Measurements from ENCODE around the gene CCNE1. TPM values are rescaled to one million over a fixed set of nuclear protein-coding genes. Genes with fewer than 3 reads are reported as not detected.

CCNE1 gene
- total and polyA plus RNA-seq, 10 of the 15 experiments (the other 5 are each of a cell fraction or from before 2014, with no cell fraction given), result 6.3 to 44.2 (median 35.8) TPM

DNA sequence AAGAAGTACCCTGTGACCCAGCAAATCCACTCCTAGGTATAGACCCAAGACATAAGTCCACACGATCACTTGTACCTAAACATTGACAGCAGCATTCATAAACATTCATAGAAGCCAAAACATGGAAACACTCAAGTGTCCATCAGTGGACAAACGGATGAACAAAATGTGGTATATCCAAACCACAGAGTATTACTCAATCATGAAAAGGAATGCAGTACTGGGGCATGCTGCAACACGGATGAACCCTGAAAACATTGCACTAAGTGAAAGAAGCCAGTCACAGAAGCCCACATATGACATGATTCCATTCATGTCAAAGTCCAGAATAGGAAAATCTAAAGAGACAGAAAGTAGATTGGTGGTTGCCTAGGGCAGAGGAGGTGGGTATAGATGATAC is 22.8 kb upstream of the CCNE1 start (continued):
- TF ChIP-seq, protein P1, sequence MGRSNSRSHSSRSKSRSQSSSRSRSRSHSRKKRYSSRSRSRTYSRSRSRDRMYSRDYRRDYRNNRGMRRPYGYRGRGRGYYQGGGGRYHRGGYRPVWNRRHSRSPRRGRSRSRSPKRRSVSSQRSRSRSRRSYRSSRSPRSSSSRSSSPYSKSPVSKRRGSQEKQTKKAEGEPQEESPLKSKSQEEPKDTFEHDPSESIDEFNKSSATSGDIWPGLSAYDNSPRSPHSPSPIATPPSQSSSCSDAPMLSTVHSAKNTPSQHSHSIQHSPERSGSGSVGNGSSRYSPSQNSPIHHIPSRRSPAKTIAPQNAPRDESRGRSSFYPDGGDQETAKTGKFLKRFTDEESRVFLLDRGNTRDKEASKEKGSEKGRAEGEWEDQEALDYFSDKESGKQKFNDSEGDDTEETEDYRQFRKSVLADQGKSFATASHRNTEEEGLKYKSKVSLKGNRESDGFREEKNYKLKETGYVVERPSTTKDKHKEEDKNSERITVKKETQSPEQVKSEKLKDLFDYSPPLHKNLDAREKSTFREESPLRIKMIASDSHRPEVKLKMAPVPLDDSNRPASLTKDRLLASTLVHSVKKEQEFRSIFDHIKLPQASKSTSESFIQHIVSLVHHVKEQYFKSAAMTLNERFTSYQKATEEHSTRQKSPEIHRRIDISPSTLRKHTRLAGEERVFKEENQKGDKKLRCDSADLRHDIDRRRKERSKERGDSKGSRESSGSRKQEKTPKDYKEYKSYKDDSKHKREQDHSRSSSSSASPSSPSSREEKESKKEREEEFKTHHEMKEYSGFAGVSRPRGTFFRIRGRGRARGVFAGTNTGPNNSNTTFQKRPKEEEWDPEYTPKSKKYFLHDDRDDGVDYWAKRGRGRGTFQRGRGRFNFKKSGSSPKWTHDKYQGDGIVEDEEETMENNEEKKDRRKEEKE (IDR thresholded peaks at IDR 0.05), result no peak
- no peak for TF ChIP-seq SRF (IDR thresholded peaks at IDR 0.05; ENCODE audit: low read depth in 2 of 2, low read length in 2 of 2)
- TF ChIP-seq SMAD5 (IDR thresholded peaks at IDR 0.05; ENCODE audit: low read depth), result no peak
- TF ChIP-seq KLF5 (IDR thresholded peaks at IDR 0.05; ENCODE audit: partially characterized antibody), result no peak
- TF ChIP-seq BCL11A (IDR thresholded peaks at IDR 0.05; ENCODE audit: low read depth, low read length), result no peak
- no peak for TF ChIP-seq ZNF217 (IDR thresholded peaks at IDR 0.05)
- no peak for TF ChIP-seq CHD1 (IDR thresholded peaks at IDR 0.05; ENCODE audit: low read depth, low read length)

DNA sequence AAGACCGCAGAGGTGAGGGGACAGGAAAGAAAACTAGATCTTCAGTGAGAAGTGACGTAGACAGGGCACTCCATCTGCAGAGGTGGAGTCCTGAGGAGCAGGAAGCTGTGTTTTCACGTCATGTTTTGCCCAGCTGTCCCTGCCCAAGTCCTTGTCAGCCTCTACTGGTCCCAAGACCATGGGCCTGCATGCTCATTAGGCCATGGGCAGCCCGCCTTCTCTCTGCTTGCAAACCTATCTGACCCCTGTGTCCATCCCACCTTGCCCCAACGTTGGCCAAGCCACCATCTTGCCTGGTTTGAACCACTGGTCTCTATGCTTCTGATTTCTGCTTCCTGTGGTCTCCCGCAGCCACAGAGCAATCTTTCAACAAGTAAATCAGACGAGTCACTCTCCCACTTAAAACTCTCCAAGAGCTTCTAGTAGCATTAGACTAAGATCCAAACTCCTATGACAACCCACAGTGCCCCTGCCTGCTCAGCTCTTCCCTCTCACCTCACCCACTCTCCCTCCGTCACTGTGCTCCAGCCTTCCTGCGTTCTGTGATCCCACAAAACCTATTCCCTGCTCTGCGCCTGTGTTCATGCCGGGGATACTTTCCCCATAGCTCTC is 18.6 kb upstream of the CCNE1 start:
- no peaks in the 10 kb centered on the region for H3K4me1 ChIP-seq (ENCODE audit: control insufficient read depth, insufficient read depth, low read length)
- FAIRE-seq (no peak), DNase-seq (ENCODE audit: low read depth, low spot score) (no peak), ATAC-seq (no peak)
- no peak overlapping the region for H3K4me2 ChIP-seq (ENCODE audit: control insufficient read depth, insufficient read depth)
- in situ Hi-C loops (cut with MboI) (no loop called here), intact Hi-C loops (cut with micrococcal nuclease; ENCODE audit: unreplicated experiment) (no loop called here)
- BruUV-seq (replicated peaks), result no TSS peak
- RAD21 ChIA-PET (ENCODE audit: unreplicated experiment), result no interaction called here
- no peaks in the 10 kb centered on the region for H4K20me1 ChIP-seq (ENCODE audit: control insufficient read depth, insufficient read depth)
- H3K9me3 ChIP-seq (replicated peaks; ENCODE audit: control insufficient read depth, insufficient read depth, low read length), result no peaks in the 10 kb centered on the region
- 28% methylated on average over 10 of the region's 11 CpGs for WGBS (ENCODE audit: insufficient coverage, insufficient replicate concordance, low lambda C conversion rate, missing lambda C conversion rate)
- POLR2A ChIA-PET, result no interaction called here
- H2AFZ ChIP-seq (ENCODE audit: control insufficient read depth, low read depth, low read length), result no peak overlapping the region
- H3K9ac ChIP-seq (ENCODE audit: control insufficient read depth, insufficient read depth, low read length), result no peak overlapping the region
- no peaks in the 10 kb centered on the region for H3K79me2 ChIP-seq (ENCODE audit: control insufficient read depth, insufficient read depth, low read length)
- H3K27me3 ChIP-seq (replicated peaks in 1 of 2; ENCODE audit: control insufficient read depth in 2 of 2, insufficient read depth in 2 of 2, low read length in 1 of 2), result no peaks in the 10 kb centered on the region
- H3K36me3 ChIP-seq (ENCODE audit: control insufficient read depth in 2 of 2, insufficient read depth in 2 of 2, low read length in 1 of 2), result no peaks in the 10 kb centered on the region
- SMC1A ChIA-PET (ENCODE audit: uncharacterized antibody, unreplicated experiment), result no interaction called here
- no peak overlapping the region for H3K4me3 ChIP-seq
- CTCF ChIA-PET, result interaction anchor here (1.0 to 1.4 kb wide), 3 partner anchors 7 to 65 kb away, joined by 3 read pairs; no protein-coding TSS in a partner anchor
- H3K27ac ChIP-seq (ENCODE audit: control insufficient read depth, insufficient read depth), result no peak overlapping the region
- no peak for TF ChIP-seq BHLHE40 (IDR thresholded peaks at IDR 0.05; ENCODE audit: borderline replicate concordance in 1 of 2, low read depth in 2 of 2, low read length in 1 of 2)
- TF ChIP-seq, protein P2, sequence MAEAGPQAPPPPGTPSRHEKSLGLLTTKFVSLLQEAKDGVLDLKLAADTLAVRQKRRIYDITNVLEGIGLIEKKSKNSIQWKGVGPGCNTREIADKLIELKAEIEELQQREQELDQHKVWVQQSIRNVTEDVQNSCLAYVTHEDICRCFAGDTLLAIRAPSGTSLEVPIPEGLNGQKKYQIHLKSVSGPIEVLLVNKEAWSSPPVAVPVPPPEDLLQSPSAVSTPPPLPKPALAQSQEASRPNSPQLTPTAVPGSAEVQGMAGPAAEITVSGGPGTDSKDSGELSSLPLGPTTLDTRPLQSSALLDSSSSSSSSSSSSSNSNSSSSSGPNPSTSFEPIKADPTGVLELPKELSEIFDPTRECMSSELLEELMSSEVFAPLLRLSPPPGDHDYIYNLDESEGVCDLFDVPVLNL (IDR thresholded peaks at IDR 0.05; ENCODE audit: low read depth, low read length), result no peak
- TF ChIP-seq ZNF207 (IDR thresholded peaks at IDR 0.05; ENCODE audit: borderline replicate concordance), result no peak
- no peak for TF ChIP-seq POU2F2 (IDR thresholded peaks at IDR 0.05; ENCODE audit: borderline replicate concordance, low read depth, low read length)
- no peak for TF ChIP-seq RB1 (IDR thresholded peaks at IDR 0.05; ENCODE audit: borderline replicate concordance)
- TF ChIP-seq TARDBP (IDR thresholded peaks at IDR 0.05; ENCODE audit: borderline replicate concordance), result no peak
- TF ChIP-seq, protein P3, sequence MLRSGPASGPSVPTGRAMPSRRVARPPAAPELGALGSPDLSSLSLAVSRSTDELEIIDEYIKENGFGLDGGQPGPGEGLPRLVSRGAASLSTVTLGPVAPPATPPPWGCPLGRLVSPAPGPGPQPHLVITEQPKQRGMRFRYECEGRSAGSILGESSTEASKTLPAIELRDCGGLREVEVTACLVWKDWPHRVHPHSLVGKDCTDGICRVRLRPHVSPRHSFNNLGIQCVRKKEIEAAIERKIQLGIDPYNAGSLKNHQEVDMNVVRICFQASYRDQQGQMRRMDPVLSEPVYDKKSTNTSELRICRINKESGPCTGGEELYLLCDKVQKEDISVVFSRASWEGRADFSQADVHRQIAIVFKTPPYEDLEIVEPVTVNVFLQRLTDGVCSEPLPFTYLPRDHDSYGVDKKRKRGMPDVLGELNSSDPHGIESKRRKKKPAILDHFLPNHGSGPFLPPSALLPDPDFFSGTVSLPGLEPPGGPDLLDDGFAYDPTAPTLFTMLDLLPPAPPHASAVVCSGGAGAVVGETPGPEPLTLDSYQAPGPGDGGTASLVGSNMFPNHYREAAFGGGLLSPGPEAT (IDR thresholded peaks at IDR 0.05; ENCODE audit: low read depth), result no peak
- TF ChIP-seq SREBF2 (IDR thresholded peaks at IDR 0.05; ENCODE audit: low read length), result no peak
- no peak for TF ChIP-seq BACH1 (IDR thresholded peaks at IDR 0.05; ENCODE audit: borderline replicate concordance)
- no peak for TF ChIP-seq NR2C2 (IDR thresholded peaks at IDR 0.05; ENCODE audit: borderline replicate concordance, control insufficient read depth, insufficient read length, low read depth)
